ENCODE data around the gene GFRA4. TPM values are rescaled to one million over a fixed set of nuclear protein-coding genes. Genes with fewer than 3 reads are reported as not detected.
"Not testable (repeated sequence)": the region's sequence is repeated elsewhere in the genome, so short reads cannot be mapped to it uniquely, and the experiment has no call there.

GFRA4 gene
- total RNA-seq, 1 donor = not detected

GRCh38 chr20:3631534-3631933, 31.7 kb downstream of the GFRA4 start:
- no peak overlapping the region for H3K4me3 ChIP-seq (ENCODE audit: low read length)
- H3K9me3 ChIP-seq (ENCODE audit: low read depth, low read length) = no peaks in the 10 kb centered on the region
- no peaks in the 10 kb centered on the region for H3K4me1 ChIP-seq (ENCODE audit: insufficient read depth, low read length)
- H3K27me3 ChIP-seq (ENCODE audit: insufficient read depth, low read length) = no peaks in the 10 kb centered on the region

- H3K9me3 ChIP-seq (ENCODE audit: low read depth, low read length) = no peaks in the 10 kb centered on the region
Observed at GRCh38 chr20:3630429-3630828, 32.8 kb downstream of the GFRA4 start.

DNA sequence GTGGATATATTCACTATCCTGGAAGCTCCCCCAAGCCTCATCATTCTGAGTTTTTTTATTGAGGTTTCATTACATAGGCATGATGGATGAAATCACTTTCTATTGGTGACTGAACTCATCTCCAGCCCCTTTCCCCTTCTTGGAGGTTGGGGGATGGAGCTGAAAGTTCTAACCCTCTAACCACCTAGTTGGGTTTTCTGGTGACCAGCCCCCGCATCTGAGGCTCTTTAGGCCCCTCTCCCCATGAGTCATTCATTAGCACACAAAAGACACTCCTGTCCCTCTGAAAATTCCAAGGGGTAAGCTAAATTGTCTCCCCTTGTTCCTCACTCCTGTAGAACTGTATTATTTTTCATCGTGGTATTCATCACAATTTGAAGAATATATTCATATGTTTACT, 33.3 kb downstream of the GFRA4 start:
- H3K27me3 ChIP-seq (ENCODE audit: insufficient read depth, low read length) = no peaks in the 10 kb centered on the region
- no peak overlapping the region for H3K4me3 ChIP-seq (ENCODE audit: low read length)
- H3K4me1 ChIP-seq (ENCODE audit: insufficient read depth, low read length) = no peaks in the 10 kb centered on the region
- no peaks in the 10 kb centered on the region for H3K9me3 ChIP-seq (ENCODE audit: low read depth, low read length)

More at GRCh38 chr20:3630429-3630828, 32.8 kb downstream of the GFRA4 start:
- no peaks in the 10 kb centered on the region for H3K27me3 ChIP-seq (ENCODE audit: insufficient read depth, low read length)
- H3K4me3 ChIP-seq (ENCODE audit: low read length) = no peak overlapping the region
- H3K4me1 ChIP-seq (ENCODE audit: insufficient read depth, low read length) = no peaks in the 10 kb centered on the region

GRCh38 chr20:3628502-3629314, 34.5 kb downstream of the GFRA4 start:
- no peaks in the 10 kb centered on the region for H3K27me3 ChIP-seq (ENCODE audit: insufficient read depth, low read length)
- no peaks in the 10 kb centered on the region for H3K4me1 ChIP-seq (ENCODE audit: insufficient read depth, low read length)
- no peaks in the 10 kb centered on the region for H3K9me3 ChIP-seq (ENCODE audit: low read depth, low read length)
- H3K4me3 ChIP-seq (ENCODE audit: low read length) = no peak overlapping the region

GRCh38 chr20:3627476-3627875, 35.7 kb downstream of the GFRA4 start:
- Histone ChIP-seq H3K4me1 (ENCODE audit: insufficient read depth, low read length) (no peaks in the 10 kb centered on the region), H3K4me3 (ENCODE audit: low read length) (no peak overlapping the region), H3K9me3 (ENCODE audit: low read depth, low read length) (no peaks in the 10 kb centered on the region), H3K27me3 (ENCODE audit: insufficient read depth, low read length) (no peaks in the 10 kb centered on the region)

DNA sequence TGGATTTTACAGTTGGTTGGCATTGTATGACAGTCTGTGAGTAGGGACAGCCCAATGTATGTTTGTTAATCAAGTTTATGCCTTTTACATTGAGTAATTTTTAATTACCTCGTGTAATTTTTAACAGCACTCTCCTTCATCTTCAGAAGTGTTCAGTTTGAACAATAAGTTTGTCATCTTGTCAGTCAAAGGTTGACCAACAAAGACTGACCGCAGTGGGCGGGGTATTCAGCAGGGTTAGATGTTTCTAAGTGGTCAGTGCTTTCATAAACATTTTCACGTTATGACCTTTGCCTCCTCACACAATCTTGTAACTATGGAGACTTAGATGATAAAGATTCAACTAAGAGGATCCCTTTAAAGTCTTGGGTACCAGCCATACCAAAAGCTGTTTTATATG, 40.8 kb downstream of the GFRA4 start:
- H3K4me3 ChIP-seq (ENCODE audit: low read length) = no peak overlapping the region
- no peaks in the 10 kb centered on the region for H3K9me3 ChIP-seq (ENCODE audit: low read depth, low read length)
- H3K4me1 ChIP-seq (ENCODE audit: insufficient read depth, low read length) = no peaks in the 10 kb centered on the region
- H3K27me3 ChIP-seq (ENCODE audit: insufficient read depth, low read length) = no peaks in the 10 kb centered on the region

DNA sequence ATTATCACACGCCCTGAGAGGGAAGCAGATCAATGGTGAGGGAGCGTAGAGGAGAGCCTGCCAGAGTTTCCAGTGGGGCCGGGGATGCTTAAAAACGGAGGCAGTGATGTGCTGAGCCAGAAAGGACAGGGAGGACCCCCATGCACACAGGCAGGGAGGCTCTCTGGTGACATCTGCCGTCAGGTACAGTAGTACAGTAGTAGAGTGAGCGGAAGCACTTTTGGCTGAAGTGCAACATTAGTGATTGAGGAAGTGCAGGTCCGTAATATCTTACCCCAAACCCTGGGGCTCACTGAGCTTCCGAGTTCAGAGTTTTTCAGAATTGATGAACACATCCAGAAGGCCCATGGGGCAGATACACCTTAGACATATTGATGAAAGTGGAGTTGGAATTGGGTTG, 42.1 kb downstream of the GFRA4 start:
- Histone ChIP-seq H3K27me3 (ENCODE audit: insufficient read depth, low read length) (no peaks in the 10 kb centered on the region), H3K9me3 (ENCODE audit: low read depth, low read length) (no peaks in the 10 kb centered on the region), H3K4me3 (ENCODE audit: low read length) (no peak overlapping the region), H3K4me1 (ENCODE audit: insufficient read depth, low read length) (no peaks in the 10 kb centered on the region)

- Histone ChIP-seq H3K4me3 (ENCODE audit: low read length) (no peak overlapping the region), H3K27me3 (ENCODE audit: insufficient read depth, low read length) (no peaks in the 10 kb centered on the region), H3K4me1 (ENCODE audit: insufficient read depth, low read length) (no peaks in the 10 kb centered on the region), H3K9me3 (ENCODE audit: low read depth, low read length) (no peaks in the 10 kb centered on the region)
Observed at GRCh38 chr20:3616250-3616649, 46.9 kb downstream of the GFRA4 start.

DNA sequence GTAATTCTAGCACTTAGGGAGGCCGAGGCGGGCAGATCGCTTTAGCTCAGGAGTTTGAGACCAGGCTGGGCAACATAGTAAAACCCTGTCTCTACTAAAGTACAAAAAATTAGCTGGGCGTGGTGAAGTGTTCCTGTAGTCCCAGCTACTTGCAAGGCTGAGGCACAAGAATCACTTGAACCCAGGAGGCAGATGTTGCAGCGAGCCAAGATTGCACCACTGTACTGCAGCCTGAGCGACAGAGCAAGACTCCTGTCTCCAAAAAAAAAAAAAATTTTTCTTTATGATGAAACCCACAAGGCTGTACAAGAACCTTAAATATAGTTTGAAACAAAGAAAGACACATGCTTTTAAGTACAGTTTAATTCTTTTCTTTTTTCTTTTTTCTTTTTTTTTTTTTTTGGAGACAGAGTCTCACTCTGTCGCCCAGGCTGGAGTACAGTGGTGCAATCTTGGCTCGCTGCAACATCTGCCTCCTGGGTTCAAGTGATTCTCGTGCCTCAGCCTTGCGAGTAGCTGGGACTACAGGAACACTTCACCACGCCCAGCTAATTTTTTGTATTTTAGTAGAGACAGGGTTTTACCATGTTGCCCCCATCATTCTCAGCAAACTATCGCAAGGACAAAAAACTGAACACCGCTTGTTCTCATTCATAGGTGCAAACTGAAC, 47.9 kb downstream of the GFRA4 start:
- not testable (repeated sequence) for H3K27me3 ChIP-seq (ENCODE audit: insufficient read depth, low read length); H3K9me3 ChIP-seq (ENCODE audit: low read depth, low read length); H3K4me3 ChIP-seq (ENCODE audit: low read length); H3K4me1 ChIP-seq (ENCODE audit: insufficient read depth, low read length)

DNA sequence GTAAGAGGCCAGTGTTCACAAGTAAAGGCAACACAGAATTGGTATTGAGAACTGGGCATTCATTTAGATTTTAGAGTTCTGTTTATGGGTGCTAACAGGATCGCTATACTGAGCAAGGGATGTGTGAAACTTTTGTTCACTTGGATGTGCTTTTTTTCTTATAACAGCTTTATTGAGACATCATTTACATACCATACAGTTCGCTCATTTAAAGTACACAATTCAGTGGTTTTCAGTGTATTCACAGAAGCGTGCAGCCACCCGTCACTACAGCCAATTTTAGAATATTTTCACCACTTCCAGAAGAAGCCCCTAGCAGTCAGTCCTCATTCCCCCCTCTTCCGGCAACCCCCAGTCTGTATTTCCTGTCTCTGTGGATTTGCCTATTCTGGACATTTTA, 48.7 kb downstream of the GFRA4 start:
- Histone ChIP-seq H3K9me3 (ENCODE audit: low read depth, low read length) (no peaks in the 10 kb centered on the region), H3K4me1 (ENCODE audit: insufficient read depth, low read length) (no peaks in the 10 kb centered on the region), H3K4me3 (ENCODE audit: low read length) (no peak overlapping the region), H3K27me3 (ENCODE audit: insufficient read depth, low read length) (no peaks in the 10 kb centered on the region)

GRCh38 chr20:3613821-3614440, 49.3 kb downstream of the GFRA4 start:
- Histone ChIP-seq H3K4me1 (ENCODE audit: insufficient read depth, low read length) (no peaks in the 10 kb centered on the region), H3K9me3 (ENCODE audit: low read depth, low read length) (no peaks in the 10 kb centered on the region), H3K4me3 (ENCODE audit: low read length) (no peak overlapping the region), H3K27me3 (ENCODE audit: insufficient read depth, low read length) (no peaks in the 10 kb centered on the region)

DNA sequence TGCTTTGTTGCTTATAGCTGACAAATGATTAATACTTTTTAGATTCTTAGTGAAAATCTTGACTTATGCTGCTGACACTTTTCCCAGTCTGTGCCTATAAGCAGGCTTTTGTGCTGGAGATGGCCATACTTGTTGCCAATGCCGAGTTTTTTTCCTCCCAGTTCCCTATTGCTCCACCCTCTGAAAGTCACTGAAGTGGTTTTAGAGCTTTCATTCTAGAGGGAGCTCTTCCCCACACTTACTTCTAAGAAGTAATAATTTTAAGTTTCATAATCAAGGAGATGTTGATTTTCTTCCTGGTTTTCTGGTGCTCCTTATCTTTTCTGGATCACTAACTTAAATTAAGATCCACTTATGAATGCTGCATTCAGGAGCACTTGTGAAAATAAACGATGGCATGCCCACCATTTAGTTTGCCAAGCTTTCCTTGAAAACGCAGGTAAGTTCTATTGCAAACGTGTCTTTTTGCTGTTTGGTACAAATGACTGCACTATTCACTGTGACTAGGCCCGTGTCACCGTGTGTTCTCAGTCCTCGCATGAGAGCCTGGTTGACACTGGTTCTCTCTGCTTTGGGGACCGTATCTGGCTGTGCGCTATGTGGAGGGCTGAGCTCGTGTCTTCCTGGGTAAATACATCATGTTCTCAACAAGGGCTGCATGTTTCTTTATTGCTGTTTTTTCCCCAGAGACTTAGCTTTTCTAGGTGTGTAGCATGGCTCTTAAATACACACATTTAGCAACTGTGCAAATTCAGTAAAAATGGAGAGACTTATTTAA, 50.2 kb downstream of the GFRA4 start:
- Histone ChIP-seq H3K9me3 (ENCODE audit: low read depth, low read length) (no peaks in the 10 kb centered on the region), H3K27me3 (ENCODE audit: insufficient read depth, low read length) (no peaks in the 10 kb centered on the region), H3K4me1 (ENCODE audit: insufficient read depth, low read length) (no peaks in the 10 kb centered on the region), H3K4me3 (ENCODE audit: low read length) (no peak overlapping the region)

- Histone ChIP-seq H3K27me3 (ENCODE audit: insufficient read depth, low read length) (no peaks in the 10 kb centered on the region), H3K9me3 (ENCODE audit: low read depth, low read length) (no peaks in the 10 kb centered on the region), H3K4me1 (ENCODE audit: insufficient read depth, low read length) (no peaks in the 10 kb centered on the region), H3K4me3 (ENCODE audit: low read length) (no peak overlapping the region)
Observed at GRCh38 chr20:3611901-3612300, 51.3 kb downstream of the GFRA4 start.

Data from mononuclear cell (primary cell).